GM18519 (cell line): ENCODE results near the gene UNC93B1.
"Not testable (repeated sequence)": the region's sequence is repeated elsewhere in the genome, so short reads cannot be mapped to it uniquely, and the experiment has no call there.

Experiments
- ATAC-seq: cut with Tn5 transposase; IDR thresholded peaks from one replicate; pipeline ENCODE4 v1.9.1; 2021; ENCODE audit warnings: mild to moderate bottlenecking, moderate library complexity; ENCODE audit not compliant: unreplicated experiment, low FRiP score

The UNC93B1 gene

DNA sequence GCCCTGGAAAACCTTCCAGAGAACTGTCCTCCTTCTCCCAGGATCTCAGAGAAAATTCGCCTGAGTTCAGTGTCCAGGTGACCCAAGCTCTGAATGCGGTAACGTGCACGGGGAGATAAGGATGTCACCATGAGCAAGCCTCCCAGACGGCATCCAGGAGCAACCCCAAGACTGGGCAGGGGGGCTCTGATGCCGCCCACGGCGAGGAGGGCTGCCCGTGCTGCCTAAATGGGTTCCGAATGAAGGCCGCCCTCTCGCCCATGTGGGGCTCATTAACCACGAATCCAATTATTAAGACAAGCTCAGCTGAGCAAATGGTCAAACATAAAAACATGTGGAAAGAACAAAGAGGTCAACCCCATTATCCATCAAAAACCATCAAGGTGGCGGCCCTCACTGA, 49.6 kb downstream of the UNC93B1 start:
- not testable (repeated sequence) for ATAC-seq

DNA sequence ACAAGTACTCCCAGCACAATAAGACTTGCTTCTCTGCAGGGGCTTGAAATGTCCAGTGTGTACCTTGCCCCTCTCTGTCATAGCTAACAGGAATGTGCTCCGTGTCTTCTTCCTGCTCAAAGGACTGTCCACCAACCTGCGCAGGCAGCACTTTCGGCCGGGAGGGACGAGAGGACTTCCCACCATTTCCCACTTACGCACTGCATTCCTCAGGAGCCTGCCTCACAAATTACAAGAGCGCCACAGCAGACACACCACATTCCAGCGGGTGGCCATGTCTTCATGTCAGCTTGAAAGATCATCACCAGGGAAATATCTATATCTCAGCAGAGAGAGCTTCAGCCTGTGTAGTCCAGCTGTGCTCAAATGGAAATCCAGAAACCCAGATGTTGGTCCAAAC, 53.2 kb downstream of the UNC93B1 start:
- ATAC-seq, result not testable (repeated sequence)

DNA sequence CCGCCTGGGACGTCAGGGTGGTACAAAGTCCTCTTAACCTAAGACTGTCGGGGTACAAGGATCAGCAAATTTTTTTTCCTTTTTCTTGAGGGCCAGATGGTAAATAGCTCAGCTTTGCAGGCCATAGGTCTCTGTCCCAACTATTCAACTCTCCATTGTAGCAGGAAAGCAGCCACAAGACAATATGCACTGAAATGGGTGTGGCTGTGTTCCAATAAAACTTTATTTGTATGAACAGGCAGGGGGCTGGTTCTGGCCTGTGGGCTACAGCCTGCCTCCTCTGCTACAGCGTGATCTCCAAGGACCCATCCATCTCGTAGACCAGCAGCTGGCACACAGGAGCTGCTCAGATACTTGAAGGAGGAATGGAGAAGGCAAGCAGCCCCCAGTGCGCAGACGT, 56.1 kb downstream of the UNC93B1 start:
- ATAC-seq, result not testable (repeated sequence)

GRCh38 chr11:67946403-67946802, 57.5 kb downstream of the UNC93B1 start:
- not testable (repeated sequence) for ATAC-seq

- ATAC-seq, result not testable (repeated sequence)
These were observed 60.5 kb downstream of the UNC93B1 start for GRCh38 chr11:67943406-67943805.
